NK-92 (cell line): ENCODE results near the gene E2F4.
A peak's percentile ranks its signal among the peaks of the same experiment; 100 is the strongest.

Experiments
- DNase-seq: peaks from one replicate; lab custom pipeline; 2025; ENCODE audit not compliant: unreplicated experiment; lab: John Stamatoyannopoulos, UW

Gene E2F4

DNA sequence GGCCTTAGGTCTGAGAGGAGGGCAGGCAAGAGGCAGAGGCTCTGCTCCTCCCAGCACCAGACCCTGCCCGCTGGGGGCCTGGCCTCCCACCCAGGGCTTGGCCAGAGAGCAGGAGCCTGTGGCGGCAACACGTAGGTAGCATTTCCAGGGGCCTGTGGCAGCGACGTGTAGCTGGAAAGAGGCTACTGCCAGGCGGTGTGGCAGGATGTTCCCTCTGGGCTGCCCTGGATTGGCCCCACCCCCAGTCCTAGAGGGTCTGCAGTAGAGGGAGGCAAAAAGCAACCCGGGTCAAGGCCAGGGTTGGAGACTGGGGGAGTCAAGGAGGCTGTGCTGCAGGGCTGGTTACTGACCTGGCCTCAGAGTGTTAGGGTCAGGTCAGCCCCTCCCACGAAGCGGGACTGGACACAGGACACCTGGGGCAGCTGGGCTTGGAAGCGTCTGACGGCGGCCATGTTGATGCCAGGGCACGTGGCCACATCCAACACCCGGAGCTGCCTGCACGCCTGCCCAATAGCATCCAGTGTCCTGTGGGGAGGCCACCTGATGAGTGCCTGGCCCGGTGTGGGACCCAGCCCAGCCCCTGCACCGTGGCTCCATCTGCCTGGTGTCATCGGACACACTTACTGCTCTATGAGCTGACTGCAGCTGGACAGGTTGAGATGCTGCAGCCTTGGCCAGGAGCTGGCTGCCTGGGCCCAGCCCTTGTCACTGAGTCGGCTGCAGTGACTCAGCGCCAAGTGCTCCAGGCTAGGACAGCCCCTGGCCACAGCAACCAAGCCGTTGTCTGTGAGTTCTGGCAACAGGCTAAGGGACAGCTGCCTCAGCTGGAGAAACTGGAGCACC lies 15.5 kb downstream of the E2F4 start:
- no peak for DNase-seq

DNA sequence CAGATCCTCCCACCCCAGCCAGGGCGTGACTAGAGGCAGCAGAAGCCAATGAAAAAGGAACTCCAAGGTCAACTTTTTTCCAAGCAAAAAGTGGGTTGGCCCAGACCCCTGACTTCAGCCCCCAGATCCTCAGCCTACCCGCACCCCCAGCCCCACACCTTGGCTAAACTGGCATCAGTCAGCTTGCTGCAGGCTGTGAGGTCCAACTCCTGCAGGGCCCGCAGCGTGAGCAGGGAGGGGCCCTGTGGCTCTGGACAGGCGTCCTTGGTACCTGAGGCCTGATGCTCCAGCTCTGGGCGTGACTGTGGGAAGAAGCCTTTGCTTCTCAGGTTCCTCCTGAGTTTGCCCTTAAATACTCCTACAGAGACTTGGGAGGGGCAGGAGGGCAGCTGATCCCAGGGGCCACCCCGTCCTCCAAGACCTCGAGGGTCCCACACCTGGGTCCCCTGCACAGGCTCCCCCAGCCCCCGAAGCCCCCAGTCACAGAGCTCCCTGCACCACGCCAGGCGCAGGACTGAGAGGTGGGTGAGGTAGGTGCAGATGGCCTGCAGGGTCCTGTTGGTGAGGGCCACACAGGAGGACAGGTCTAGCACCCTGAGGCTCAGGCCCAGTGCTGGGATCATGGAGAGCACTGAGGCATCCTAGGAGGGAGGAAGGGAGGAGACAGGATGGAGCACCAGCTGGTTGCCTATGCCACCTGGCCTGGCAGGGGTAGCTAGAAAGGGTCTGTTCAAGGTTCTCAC lies 16.4 kb downstream of the E2F4 start:
- no peak for DNase-seq

DNA sequence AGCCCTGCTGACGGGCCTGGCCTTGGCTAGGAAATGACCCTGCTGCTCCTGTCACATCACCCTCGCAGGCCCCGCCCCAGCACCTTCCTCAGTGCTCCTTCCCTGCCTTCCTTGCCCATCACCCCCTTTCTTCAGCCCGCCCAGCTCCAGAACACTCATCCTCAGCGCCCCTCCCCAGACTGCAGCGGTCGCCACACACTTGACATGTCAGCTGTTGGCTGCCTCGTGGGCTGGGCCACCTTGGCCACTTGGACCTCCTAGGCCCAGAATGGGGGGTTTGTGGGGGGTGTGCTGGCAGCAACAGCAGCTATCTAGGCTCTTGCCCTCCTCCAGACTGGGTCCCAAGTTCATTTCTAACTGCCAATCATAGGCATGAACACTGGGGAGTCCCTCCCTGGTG lies 17.6 kb downstream of the E2F4 start:
- DNase-seq = no peak

DNA sequence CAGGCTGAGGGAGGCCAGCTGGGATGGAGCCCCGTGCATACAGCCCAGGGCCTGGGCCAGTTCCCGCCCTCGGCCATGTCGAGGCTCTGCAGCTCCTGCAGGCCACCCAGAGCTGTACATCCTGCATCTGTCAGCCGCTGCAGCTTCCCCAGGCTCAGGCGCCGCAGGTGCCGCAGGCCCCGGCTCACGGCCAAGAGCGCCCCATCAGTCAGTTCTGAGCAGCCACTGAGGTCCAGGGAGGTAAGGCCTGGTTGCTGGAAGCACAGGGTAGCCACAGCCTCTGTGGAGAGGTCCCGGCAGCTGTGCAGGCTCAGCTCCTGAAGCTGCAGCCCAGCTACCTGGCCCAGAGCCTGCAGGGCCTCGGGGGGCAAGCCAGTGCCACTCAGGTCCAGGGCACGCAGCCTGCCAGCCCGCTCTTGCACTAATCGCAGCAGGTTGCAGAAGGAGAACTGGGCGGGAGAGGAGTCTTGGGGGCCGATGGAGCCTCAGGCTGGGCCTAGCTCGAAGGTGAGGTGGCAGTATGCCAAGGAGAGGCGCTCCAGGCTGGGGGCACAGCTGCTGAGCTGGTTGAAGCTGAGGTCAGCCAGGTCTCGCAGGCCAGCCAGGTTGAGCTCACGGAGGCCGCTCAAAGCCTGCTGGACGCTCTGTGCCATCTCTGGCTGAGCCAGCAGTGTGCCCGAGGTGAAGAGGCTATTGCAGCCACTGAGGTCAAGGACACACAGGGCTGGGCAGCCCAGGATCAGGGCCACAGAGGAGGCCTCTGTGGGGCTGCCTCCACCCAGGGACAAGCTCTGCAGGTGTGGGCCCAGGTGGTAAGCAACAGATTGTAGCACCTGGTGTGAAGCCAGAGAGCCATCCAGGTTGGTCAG lies 18.3 kb downstream of the E2F4 start:
- no peak for DNase-seq

DNA sequence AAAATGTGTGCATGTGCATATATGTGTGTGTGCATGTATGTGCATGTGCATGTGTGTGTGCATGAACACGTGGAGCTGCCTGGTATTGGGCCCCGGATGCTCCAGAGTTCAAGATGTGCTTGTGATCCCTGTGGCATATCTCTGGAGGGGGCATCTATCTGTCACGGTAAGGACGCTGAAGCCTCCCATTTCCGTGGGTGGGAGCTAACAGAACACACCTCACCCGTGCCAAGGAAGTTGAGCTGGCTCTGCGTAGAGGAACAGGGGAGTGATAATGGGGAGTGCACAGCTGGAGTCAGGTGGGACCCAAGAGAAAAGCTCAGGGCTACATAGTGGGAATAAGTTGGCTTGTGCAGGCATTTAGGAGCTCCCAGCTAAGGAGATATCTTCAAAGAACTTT lies 19.7 kb downstream of the E2F4 start:
- DNase-seq = no peak

DNA sequence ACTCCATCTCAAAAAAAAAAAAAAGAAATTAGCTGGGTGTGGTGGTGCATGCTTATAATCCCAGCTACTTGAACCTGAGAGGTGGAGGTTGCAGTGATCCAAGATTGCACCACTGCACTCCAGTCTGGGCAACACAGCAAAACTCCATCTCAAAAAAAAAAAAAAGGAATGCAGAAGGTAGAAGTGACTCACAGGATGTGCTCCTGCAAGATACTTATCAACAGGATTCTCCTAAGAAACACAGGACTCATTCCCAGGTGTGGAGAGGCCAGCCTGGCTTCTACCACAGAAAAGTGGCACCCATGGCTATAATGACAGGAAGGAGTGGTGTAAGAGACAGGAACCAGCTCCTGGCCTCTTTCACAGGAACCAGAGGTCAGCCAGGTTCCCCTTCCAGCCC lies 20.8 kb downstream of the E2F4 start:
- no peak for DNase-seq

DNA sequence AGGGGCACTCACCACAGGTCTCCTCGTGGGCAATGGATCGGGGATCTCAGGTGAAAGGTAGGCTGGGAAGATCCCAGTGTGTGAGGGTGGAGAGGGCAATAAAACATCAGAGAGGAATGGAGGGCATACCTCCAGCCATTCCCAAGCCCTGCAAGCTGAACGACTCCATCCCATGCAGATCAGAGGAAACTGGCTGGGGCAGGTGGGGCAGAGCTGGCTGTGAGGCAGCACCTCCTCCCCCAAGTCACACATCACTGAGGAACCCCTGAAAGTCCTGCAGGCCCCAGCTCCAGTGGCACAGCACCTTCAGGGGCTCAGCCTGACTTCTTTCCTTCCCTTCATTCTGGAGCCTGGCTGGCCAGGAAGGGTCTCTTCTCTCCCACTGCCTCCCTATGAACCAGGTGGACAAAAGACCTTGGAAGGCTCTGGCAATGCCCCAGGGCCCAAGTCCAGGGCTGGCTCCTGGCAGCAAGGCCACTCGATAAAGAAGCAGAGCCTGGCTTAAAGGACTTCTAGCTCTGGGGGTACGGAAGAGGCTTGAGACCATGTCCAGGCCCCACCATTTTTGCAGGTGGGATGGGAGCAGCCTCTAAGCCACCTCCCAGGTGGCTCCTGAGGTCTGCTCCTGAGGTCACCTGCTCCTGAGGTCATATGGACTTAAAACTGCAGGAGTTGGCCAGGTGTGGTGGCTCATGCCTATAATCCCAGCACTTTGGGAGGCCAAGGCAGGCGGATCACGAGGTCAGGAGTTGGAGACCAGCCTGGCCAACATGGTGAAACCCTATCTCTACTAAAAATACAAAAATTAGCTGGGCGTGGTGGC lies 21.5 kb downstream of the E2F4 start:
- no peak for DNase-seq

DNA sequence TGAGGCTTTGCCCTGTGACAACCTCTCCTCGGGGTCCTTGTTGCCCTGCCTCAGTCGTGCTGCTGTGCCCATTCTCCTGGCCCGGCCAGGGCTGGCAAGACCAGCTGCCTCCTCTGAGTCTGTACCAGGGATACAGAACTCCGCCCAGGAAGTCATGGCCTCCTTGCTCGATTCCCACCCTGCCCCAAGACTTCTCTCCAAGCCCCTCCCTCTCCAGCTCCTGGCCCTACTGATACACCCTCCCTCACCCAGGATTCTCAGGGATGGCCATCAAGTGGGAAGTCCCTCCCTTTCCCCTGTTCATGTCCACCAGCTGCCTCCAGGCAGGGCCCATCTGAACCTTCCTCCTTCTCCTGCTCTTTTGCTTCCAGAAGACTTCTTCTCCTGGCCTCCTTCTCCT lies 23.8 kb downstream of the E2F4 start:
- DNase-seq = no peak

DNA sequence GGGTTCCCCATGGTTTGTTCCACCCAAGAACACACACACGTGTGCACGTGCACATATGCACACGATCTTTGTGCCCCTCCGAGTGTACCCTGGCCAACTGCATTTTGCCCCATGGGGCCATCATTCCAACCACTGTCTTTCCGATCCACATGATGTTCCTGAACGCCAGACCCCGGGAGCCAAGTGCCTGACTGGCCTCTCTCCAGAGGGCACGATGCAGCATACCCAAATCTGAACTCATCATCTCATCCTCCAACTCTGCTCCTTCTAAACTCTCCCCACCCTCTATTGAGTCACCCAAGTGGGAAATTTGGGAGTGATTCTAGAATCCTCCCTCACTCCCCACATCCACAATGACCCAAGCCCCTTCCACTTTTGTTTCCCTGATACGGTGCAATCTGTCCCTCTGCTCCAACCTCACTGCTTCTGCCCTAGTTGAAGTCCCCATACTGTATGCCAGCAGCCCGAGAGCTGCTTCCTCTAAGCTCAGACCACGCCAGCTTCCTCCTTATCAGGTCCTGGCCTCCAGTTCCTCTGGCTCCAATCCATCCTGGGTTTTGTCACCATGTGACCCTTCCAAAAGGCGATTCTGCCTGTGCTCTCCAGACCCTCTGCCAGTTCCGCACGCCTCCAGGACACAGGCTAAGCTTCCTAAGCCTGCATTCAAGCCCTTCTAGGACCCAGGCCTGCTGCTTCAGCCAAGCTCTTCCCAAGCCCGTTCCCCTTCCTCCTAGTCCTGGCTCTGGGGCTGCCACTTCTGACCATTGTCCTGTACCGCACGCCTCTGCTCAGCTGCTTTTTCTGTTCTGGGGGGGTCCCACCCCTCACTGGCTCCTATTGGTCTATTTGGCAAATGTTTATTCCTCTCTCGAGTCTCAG lies 24.9 kb downstream of the E2F4 start:
- DNase-seq = no peak

DNA sequence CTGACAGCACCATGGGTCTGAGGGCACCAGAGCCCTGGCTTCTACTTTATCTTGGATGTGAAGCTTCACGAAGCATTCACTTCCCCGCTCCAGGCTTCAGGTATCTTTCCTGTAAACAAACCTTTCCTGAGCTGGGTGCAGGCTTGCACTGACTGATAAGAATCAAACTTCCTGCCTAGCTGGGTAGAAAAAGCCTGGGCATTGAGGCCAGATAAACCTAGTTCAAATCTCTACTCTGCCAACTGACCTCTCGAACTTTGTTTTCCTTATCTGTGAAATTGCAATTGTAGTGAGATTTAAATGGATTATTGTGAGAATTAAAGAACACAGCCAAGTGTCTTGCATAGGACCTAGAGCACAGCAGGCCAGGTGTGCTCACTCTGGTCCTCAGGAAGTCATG lies 32.0 kb downstream of the E2F4 start:
- DNase-seq = no peak

DNA sequence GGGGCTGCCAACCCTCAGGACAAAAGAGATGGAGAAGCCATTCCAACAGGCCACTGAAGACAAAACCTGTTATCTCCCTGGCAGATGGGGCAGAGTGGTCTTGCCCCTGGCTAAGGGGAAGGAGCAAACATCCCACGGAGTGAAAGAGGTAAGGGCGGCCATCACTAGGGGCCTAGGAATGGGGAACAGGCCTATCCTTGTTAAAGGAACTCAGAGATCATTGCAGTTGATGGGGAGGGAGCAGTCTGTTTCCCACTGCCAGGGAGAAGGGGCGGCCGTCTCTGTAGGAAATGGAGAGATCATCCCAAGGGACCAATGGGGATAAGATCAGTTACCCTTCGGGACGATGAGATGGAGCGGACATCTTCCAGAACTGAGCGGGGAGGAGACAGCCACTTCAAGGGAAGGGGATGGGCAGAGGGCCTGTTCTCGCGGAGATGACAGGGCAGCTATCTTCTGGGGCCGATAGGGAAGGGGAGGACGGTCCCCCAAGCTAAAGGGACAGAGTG lies 34.4 kb downstream of the E2F4 start:
- no peak for DNase-seq

DNA sequence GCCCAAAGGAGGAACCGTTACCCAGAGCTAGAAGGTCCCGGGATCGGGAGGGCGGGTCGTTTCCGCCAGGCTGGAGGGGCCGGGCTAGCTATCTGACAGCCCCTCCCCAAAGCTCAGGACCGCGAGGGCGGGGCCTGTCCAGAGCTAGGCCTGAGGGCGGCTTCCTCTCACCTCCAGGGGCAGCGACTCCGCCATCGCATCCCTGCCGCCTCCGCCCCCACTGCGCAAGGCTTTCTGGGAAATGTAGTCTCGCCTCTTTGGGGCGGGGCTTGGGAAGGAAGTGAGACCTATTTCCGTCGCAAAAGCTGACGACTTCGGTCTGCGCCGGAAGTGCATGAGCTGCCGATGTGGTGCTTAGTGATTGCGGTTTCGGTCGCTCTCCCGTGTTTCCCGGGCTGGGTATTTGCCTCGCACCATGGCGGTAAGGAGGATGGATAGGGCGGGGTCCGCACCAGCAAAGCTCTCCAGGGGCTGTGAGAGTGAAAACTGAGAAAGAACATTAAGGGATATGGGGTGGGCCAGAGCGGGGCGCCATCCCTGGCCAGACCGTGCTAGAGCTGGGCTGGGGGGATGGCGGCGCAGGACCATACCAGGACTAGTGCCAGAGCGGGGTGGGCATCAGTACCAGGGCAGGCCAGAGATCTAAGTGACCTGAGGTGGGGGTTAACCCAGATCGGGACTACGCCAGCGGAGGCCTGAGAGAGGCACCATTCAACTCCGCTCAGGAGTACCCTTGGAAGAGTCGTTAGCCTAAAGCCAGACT lies 35.0 kb downstream of the E2F4 start, which contains the start of gene TMEM208:
TMEM208 (plus strand) TSS at position 327 of the 763 bp plus-strand sequence; CDS start at position 416, 89 bp downstream.
- DNase-seq = peak; percentile 89

DNA sequence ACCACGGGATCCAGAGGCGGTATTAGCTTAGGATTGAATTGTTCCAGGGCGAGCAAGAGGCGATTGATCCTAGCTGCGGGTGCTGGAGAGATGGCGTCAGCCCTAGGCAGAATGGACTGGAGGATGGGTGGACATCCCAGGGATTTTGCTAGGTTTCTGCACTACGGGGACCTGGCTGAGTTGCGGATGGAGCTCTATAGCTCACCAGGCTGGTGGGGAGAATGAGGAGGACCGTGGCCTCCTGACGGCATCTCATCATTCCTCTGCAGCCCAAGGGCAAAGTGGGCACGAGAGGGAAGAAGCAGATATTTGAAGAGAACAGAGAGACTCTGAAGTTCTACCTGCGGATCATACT lies 35.6 kb downstream of the E2F4 start:
- DNase-seq = no peak

DNA sequence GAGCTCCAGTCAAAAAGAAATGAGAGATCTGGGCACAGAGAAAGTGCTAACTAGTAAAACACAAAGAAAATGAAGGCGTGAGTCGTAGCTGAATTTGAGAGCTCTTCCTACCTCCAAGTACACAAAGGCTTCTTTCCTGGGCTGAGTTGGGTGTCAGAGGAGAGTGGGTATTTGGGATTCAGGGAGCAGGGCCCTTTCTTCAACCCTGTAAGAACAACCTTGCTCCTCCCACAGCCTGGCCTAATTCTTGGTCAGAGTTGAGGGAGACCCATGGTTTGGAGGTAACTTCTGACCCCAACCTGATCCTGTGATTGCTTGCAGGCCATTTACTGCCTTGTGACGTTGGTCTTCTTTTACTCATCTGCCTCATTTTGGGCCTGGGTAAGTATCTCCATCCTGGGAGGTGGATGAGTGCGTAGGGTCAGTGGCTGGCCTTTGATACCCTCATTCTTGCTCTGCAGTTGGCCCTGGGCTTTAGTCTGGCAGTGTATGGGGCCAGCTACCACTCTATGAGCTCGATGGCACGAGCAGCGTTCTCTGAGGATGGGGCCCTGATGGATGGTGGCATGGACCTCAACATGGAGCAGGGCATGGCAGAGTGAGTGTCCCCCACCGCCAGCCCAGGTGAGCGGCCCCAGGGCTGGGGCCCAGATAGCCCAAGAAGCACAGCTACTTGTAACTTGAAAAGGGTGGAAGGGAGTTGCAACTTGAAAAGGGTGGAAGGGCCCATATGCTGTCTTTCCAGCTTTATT lies 36.3 kb downstream of the E2F4 start:
- no peak for DNase-seq

DNA sequence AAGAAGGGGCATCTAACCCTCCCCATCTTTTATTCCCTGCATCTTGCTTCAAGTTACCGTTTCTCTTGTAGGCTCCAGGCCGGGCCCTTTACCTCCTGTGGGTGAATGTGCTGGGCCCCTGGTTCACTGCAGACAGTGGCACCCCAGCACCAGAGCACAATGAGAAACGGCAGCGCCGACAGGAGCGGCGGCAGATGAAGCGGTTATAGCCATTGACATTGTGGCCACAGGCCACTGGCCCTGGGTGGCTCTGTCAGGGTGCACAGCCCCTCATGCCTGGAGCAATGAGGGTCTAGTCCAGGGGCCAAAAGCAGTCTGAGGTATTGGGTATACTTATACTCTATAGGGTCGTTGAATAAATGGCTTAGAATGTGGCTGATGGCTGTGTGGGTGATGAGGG lies 37.0 kb downstream of the E2F4 start:
- DNase-seq = no peak

DNA sequence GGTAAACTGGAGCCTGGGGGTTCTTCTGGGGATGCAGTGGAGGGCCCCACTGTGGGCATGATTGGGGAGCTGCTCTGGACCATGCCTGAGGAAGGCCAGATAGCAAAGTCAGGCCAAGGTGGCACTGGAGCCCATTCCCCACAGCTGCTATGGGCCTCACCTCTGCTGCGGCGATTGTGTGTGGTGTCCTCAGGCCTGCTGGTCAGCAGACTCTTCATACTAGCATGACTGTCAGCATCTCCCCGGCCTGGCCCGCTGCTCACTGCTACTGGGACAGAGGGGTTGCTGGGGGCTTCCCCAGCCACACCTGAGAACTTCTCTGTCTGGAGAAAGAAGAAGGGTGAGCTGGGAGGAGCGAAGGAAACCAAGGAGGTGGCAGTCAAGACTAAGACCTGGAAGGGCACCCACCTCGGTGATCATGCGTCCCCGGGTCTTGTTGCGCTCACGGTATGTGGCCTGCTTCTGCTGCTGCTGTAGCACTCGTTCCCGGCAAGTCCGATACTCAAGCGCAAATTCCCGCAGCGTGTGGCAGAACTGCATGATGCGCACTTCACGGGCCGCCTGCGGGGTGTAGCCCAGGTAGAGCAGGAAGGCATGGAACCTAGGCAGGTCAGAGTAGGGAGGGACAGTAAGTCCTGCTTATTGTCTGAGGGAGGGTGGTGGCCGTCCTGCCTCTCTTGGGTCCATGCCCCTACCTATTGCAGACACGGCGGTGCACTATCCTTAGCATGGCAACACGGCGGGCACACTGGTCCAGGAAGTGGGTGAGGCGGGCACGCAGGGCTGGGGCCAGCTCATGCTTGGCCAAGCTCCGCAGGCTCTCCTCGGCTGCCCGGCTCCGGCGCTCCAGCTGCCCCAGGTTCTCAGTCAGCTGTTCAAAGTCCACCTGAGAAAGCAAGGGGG lies 38.2 kb downstream of the E2F4 start:
- no peak for DNase-seq
